Neuronal stem cell (in vitro differentiated cells): ENCODE data around the gene PELO.

Experiments used
- DNase-seq: peaks from one replicate; pipeline ENCODE4 v3.0.0-alpha.2; 2013; ENCODE audit warnings: low spot score
- H2AFZ ChIP-seq: one replicate; pipeline ENCODE4 v1.6.1; 2013; ENCODE audit warnings: mild to moderate bottlenecking, low read length, inconsistent platforms
- H2AK5ac ChIP-seq: 2 replicates; pipeline ENCODE4 v1.6.1; 2013; ENCODE audit warnings: low read depth, mild to moderate bottlenecking, inconsistent platforms, low read length, moderate library complexity, mixed read lengths
- H2BK120ac ChIP-seq: 2 replicates; pipeline ENCODE4 v1.6.1; 2013; ENCODE audit warnings: low read depth, mild to moderate bottlenecking, inconsistent platforms, low read length, moderate library complexity, mixed read lengths
- H2BK12ac ChIP-seq: one replicate; pipeline ENCODE4 v1.6.1; 2013; ENCODE audit warnings: low read length, inconsistent platforms
- H2BK15ac ChIP-seq: 2 replicates; pipeline ENCODE4 v1.6.1; 2013; ENCODE audit warnings: mild to moderate bottlenecking, low read length, inconsistent platforms, mixed read lengths
- H2BK5ac ChIP-seq: one replicate; pipeline ENCODE4 v1.6.1; 2013; ENCODE audit warnings: inconsistent platforms, mild to moderate bottlenecking, low read length, moderate library complexity
- H3K14ac ChIP-seq: one replicate; pipeline ENCODE4 v1.6.1; 2013; ENCODE audit warnings: low read length, inconsistent platforms
- H3K18ac ChIP-seq: 2 replicates; pipeline ENCODE4 v1.6.1; 2013; ENCODE audit warnings: low read length, inconsistent platforms
- H3K23ac ChIP-seq: 2 replicates; pipeline ENCODE4 v1.6.1; 2013; ENCODE audit warnings: low read depth, mild to moderate bottlenecking, mixed read lengths, low read length, inconsistent platforms; ENCODE audit not compliant: poor library complexity
- H3K27ac ChIP-seq: replicated peaks from 3 replicates; pipeline ENCODE4 v1.5.1; 2013; ENCODE audit warnings: low read length, inconsistent platforms
- H3K27me3 ChIP-seq, 3 experiments: 2 replicates each; pipeline ENCODE4 v1.6.1; 2013; ENCODE audit warnings: low read length in 3 of 3, mild to moderate bottlenecking in 2 of 3, inconsistent platforms in 1 of 3, low read depth in 1 of 3, mixed read lengths in 1 of 3, moderate library complexity in 1 of 3; ENCODE audit not compliant: control insufficient read depth in 3 of 3, insufficient read depth in 3 of 3
- H3K36me3 ChIP-seq, 2 donors: replicated peaks in 1 of 2; 2 replicates each; pipeline ENCODE4 v1.6.1; 2013; ENCODE audit warnings: low read length in 2 of 2; ENCODE audit not compliant: control insufficient read depth in 2 of 2, insufficient read depth in 2 of 2
- H3K4ac ChIP-seq: 2 replicates; pipeline ENCODE4 v1.6.1; 2013; ENCODE audit warnings: inconsistent platforms, mild to moderate bottlenecking, low read length, moderate library complexity
- H3K4me1 ChIP-seq, 2 donors: 1 replicate in 1 of 2; 2 replicates in 1 of 2; pipeline ENCODE4 v1.6.1; 2013; ENCODE audit warnings: low read length in 2 of 2, low read depth in 1 of 2; ENCODE audit not compliant: control insufficient read depth in 2 of 2, insufficient read depth in 1 of 2
- H3K4me2 ChIP-seq: one replicate; pipeline ENCODE4 v1.6.1; 2013; ENCODE audit warnings: mild to moderate bottlenecking, low read length, inconsistent platforms; ENCODE audit not compliant: insufficient read depth, poor library complexity, severe bottlenecking
- H3K4me3 ChIP-seq, 2 donors: 2 replicates each; pipeline ENCODE4 v1.5.1; 2013; ENCODE audit warnings: low read length in 2 of 2, mild to moderate bottlenecking in 2 of 2, inconsistent platforms in 1 of 2, moderate library complexity in 1 of 2
- H3K79me1 ChIP-seq: one replicate; pipeline ENCODE4 v1.6.1; 2013; ENCODE audit warnings: low read depth, mild to moderate bottlenecking, inconsistent platforms, low read length, moderate library complexity
- H3K9ac ChIP-seq: one replicate; pipeline ENCODE4 v1.6.1; 2013; ENCODE audit warnings: mild to moderate bottlenecking, low read depth, low read length, inconsistent platforms; ENCODE audit not compliant: poor library complexity
- H3K9me3 ChIP-seq, 2 donors: replicated peaks in 1 of 2; 2 replicates each; pipeline versions ENCODE3 to v1.6.1; 2013; ENCODE audit warnings: low read length in 2 of 2, mild to moderate bottlenecking in 2 of 2, inconsistent platforms in 1 of 2, low read depth in 1 of 2, mixed read lengths in 1 of 2, moderate library complexity in 1 of 2; ENCODE audit not compliant: control insufficient read depth in 2 of 2, insufficient read depth in 1 of 2
- H4K8ac ChIP-seq: one replicate; pipeline ENCODE4 v1.6.1; 2013; ENCODE audit warnings: low read depth, mild to moderate bottlenecking, inconsistent platforms, low read length, moderate library complexity
- H4K91ac ChIP-seq: one replicate; pipeline ENCODE4 v1.6.1; 2013; ENCODE audit warnings: low read length, low read depth, mild to moderate bottlenecking, inconsistent platforms; ENCODE audit not compliant: poor library complexity
- WGBS, 2 donors: extraction: QIAGEN DNeasy Blood & Tissue Kit; methylation state at CpG; one replicate each; pipeline ENCODE4 v1.1.7; 2013; ENCODE audit warnings: missing lambda C conversion rate in 2 of 2, mixed read lengths in 1 of 2; ENCODE audit not compliant: insufficient read length in 2 of 2, insufficient replicate concordance in 1 of 2; ENCODE audit errors: extremely low coverage in 2 of 2; 5-methylcytosine and 5-hydroxymethylcytosine counted together

Gene PELO

GRCh38 chr5:52771343-52772039 lies 16.2 kb upstream of the PELO start:
- Histone ChIP-seq H2BK120ac (no peak overlapping the region), H4K91ac (no peak overlapping the region), H3K79me1 (no peaks in the 10 kb centered on the region), H2BK5ac (no peak overlapping the region), H2BK15ac (no peak overlapping the region), H3K9ac (no peak overlapping the region), H3K4me3 (no peak overlapping the region), H3K36me3 (no peaks in the 10 kb centered on the region), H3K27ac (no peak overlapping the region), H3K14ac (no peak overlapping the region), H4K8ac (no peak overlapping the region), H2AK5ac (no peak overlapping the region), H3K23ac (no peak overlapping the region), H2AFZ (no peak overlapping the region), H3K9me3 (no peaks in the 10 kb centered on the region), H3K27me3 (peaks cover 0 to 14% (median 0%) of the 10 kb centered on the region in 3 experiments), H3K18ac (no peak overlapping the region), H3K4me1 (peaks cover 4 to 10% of the 10 kb centered on the region in 2 donors), H2BK12ac (no peak overlapping the region), H3K4me2 (no peak overlapping the region), H3K4ac (no peak overlapping the region)
- no CpG with 5 or more reads among the region's 3 CpGs for WGBS, 2 donors
- no peak for DNase-seq

DNA sequence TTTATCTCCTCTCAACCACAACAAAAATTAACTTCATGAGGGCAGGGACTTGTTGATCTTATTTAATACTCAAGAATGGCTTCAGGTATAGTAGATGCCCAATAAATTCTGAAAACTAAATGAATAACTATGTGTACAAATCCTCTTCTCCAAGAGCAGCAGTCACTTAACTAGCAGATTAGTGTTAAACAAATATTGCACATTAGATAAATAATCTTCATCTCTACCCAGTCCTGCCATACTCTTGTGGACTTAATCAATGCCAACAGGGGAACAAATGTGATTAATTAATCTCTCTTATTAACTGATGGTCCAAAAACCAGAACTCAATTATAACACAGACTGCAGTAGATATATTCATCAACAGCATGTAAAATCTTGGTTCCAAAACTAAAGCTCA lies 15.0 kb upstream of the PELO start:
- Histone ChIP-seq H4K8ac (no peak overlapping the region), H3K27me3 (peaks cover 0 to 18% (median 0%) of the 10 kb centered on the region in 3 experiments), H3K27ac (no peak overlapping the region), H3K4me2 (no peak overlapping the region), H3K4ac (no peak overlapping the region), H3K14ac (no peak overlapping the region), H2BK15ac (no peak overlapping the region), H2AK5ac (no peak overlapping the region), H3K4me1 (peaks cover 4 to 10% of the 10 kb centered on the region in 2 donors), H3K9ac (no peak overlapping the region), H4K91ac (no peak overlapping the region), H3K9me3 (no peaks in the 10 kb centered on the region), H3K23ac (no peak overlapping the region), H3K4me3 (no peak overlapping the region), H2BK12ac (no peak overlapping the region), H3K79me1 (no peaks in the 10 kb centered on the region), H2BK5ac (no peak overlapping the region), H3K18ac (no peak overlapping the region), H3K36me3 (no peaks in the 10 kb centered on the region), H2BK120ac (no peak overlapping the region), H2AFZ (no peak overlapping the region)
- no peak for DNase-seq

DNA sequence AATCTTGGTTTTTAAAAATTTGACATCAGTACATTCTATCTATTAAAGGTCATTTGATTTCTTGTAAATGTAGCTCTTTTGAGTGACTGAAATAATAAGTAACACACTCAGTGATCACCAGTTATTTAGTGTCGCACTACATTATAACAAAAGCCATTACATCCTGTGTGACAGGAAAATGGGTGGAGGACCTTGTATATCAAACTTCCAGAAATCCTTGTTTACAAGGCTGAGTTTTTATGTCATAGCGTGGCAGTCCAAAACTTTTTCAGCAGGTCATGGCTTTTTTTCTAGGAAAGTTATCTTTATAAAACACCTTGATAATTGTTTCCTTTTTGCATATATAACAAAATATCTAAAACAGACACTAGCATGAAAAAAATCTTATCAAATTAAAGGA lies 14.4 kb upstream of the PELO start:
- no peak overlapping the region for H2AFZ ChIP-seq
- H3K4me3 ChIP-seq, result no peak overlapping the region
- no peak overlapping the region for H2AK5ac ChIP-seq
- no peak overlapping the region for H2BK120ac ChIP-seq
- peaks cover 4 to 10% of the 10 kb centered on the region in 2 donors for H3K4me1 ChIP-seq
- H4K91ac ChIP-seq, result no peak overlapping the region
- no peak overlapping the region for H3K9ac ChIP-seq
- H2BK12ac ChIP-seq, result no peak overlapping the region
- no peak overlapping the region for H3K4ac ChIP-seq
- peaks cover 0 to 20% (median 0%) of the 10 kb centered on the region in 3 experiments for H3K27me3 ChIP-seq
- H3K18ac ChIP-seq, result no peak overlapping the region
- H3K14ac ChIP-seq, result no peak overlapping the region
- no peaks in the 10 kb centered on the region for H3K36me3 ChIP-seq
- no peak overlapping the region for H3K27ac ChIP-seq
- H3K4me2 ChIP-seq, result no peak overlapping the region
- WGBS, 2 donors, result no CpG with 5 or more reads among the region's 2 CpGs
- no peak overlapping the region for H2BK5ac ChIP-seq
- H2BK15ac ChIP-seq, result no peak overlapping the region
- no peaks in the 10 kb centered on the region for H3K9me3 ChIP-seq
- no peak for DNase-seq
- H4K8ac ChIP-seq, result no peak overlapping the region
- no peak overlapping the region for H3K23ac ChIP-seq
- no peaks in the 10 kb centered on the region for H3K79me1 ChIP-seq

DNA sequence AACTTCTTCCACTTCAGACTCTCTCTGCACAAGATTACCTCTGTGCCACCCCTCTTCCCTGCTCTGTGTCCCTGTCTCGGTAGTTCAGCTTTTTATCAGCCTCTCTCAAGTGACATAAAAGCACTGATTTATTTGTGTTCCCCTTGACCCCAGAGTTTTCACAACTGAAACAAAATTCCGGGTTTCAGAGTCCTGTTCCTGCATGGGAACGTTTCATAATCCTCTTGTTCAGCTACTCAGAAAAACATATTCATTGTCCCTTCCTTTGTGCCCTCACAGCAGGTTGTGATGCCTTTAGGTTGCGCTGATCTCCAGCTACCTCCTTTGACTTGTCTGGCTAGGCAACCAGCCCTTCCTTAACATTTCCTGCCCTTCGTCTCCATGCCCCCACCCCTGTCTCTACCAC lies 13.7 kb upstream of the PELO start:
- Histone ChIP-seq H2BK120ac (no peak overlapping the region), H2AFZ (no peak overlapping the region), H2BK12ac (no peak overlapping the region), H2BK5ac (no peak overlapping the region), H2AK5ac (no peak overlapping the region), H3K4me3 (no peak overlapping the region), H3K36me3 (no peaks in the 10 kb centered on the region), H3K27me3 (peaks cover 0 to 20% (median 0%) of the 10 kb centered on the region in 3 experiments), H3K79me1 (no peaks in the 10 kb centered on the region), H4K8ac (no peak overlapping the region), H3K14ac (no peak overlapping the region), H3K4me1 (peaks cover 4 to 10% of the 10 kb centered on the region in 2 donors), H3K4me2 (no peak overlapping the region), H3K27ac (no peak overlapping the region), H3K23ac (no peak overlapping the region), H3K18ac (no peak overlapping the region), H3K9ac (no peak overlapping the region), H2BK15ac (no peak overlapping the region), H4K91ac (no peak overlapping the region), H3K4ac (no peak overlapping the region), H3K9me3 (peaks cover 0 to 2% of the 10 kb centered on the region in 2 donors)
- WGBS, 2 donors, result no CpG with 5 or more reads among the region's 5 CpGs
- DNase-seq, result peak; percentile 38
